Uterus (tissue), 4 donors: ENCODE results near the gene PTDSS2. TPM values are rescaled to one million over a fixed set of nuclear protein-coding genes. Genes with fewer than 3 reads are reported as not detected.

Source experiments
- DNase-seq, 2 donors: peaks; one replicate each; pipeline ENCODE4 v3.0.0-alpha.2; 2019 to 2020
- H3K27ac ChIP-seq, 2 donors: fragments of 200-600 bp; sonication (generic); 1 replicate in 1 of 2; 2 replicates in 1 of 2; pipeline ENCODE4 v1.5.1; 2016 to 2018
- H3K27me3 ChIP-seq, 2 donors: fragments of 200-600 bp; sonication (generic); one replicate each; pipeline ENCODE4 v1.5.1; 2018 to 2019; ENCODE audit warnings: control low read depth in 1 of 2
- H3K36me3 ChIP-seq, 2 donors: fragments of 200-600 bp; sonication (generic); one replicate each; pipeline ENCODE4 v1.5.1; 2019; ENCODE audit warnings: control low read depth in 1 of 2
- H3K4me1 ChIP-seq, 2 donors: fragments of 200-600 bp; sonication (generic); one replicate each; pipeline ENCODE4 v1.5.1; 2018 to 2019; ENCODE audit warnings: control low read depth in 1 of 2
- H3K4me3 ChIP-seq, 2 donors: fragments of 200-600 bp; sonication (generic); 1 replicate in 1 of 2; 2 replicates in 1 of 2; pipeline ENCODE4 v1.5.1; 2018 to 2019; ENCODE audit warnings: mild to moderate bottlenecking in 1 of 2
- H3K9me3 ChIP-seq, 2 donors: fragments of 200-600 bp; sonication (generic); one replicate each; pipeline ENCODE4 v1.5.1; 2019; ENCODE audit warnings: control low read depth in 1 of 2
- POLR2A ChIP-seq, 2 donors: fragments of 450-650 bp; IDR thresholded peaks; one replicate each; pipeline ENCODE4 v1.6.1; 2016; ENCODE audit warnings: antibody characterized with exemption in 2 of 2, mild to moderate bottlenecking in 1 of 2, moderate library complexity in 1 of 2
- intact Hi-C: fragments of 100-400 bp; cut with DNase I; formaldehyde crosslinking; loops from one replicate; pipeline ENCODE4 v1.15.1; 2023; ENCODE audit warnings: low total_unique reads
- total RNA-seq, 4 donors: library from RNA; depleted of rRNA in 3 of 4; stranded (reverse); fragments of >200 nt in 3 of 4; gene quantifications; one replicate each; pipeline versions ENCODE4 v1.1.0 to v1.2.4, GENCODE V29; 2014 to 2023
- TF ChIP-seq, protein P1 (sequence below), 4 experiments: fragments of 200-600 bp in 2 of 4; fragments of 450-650 bp in 2 of 4; sonication (generic) in 2 of 4; IDR thresholded peaks; one replicate each; pipeline ENCODE4 v1.5.1; 2016 to 2019; ENCODE audit warnings: antibody characterized with exemption in 4 of 4, mild to moderate bottlenecking in 2 of 4, moderate library complexity in 1 of 4
- donor health status: DM: yes; HTN: yes; CAD: no.

PTDSS2 gene
- total RNA-seq, 4 donors from 2014 or later, result 20.7 to 43.7 (median 22.8) TPM

- Histone ChIP-seq H3K27me3 (peaks cover 3 to 4% of the 10 kb centered on the region in 2 donors), H3K4me3 (no peak overlapping the region), H3K9me3 (no peaks in the 10 kb centered on the region), H3K4me1 (peaks cover 0 to 10% of the 10 kb centered on the region in 2 donors), H3K27ac (no peak overlapping the region), H3K36me3 (no peaks in the 10 kb centered on the region)
- intact Hi-C loops, result no loop called here
- DNase-seq, result no peak
- TF ChIP-seq POLR2A (IDR thresholded peaks at IDR 0.05), result no peak
- TF ChIP-seq, protein P1, sequence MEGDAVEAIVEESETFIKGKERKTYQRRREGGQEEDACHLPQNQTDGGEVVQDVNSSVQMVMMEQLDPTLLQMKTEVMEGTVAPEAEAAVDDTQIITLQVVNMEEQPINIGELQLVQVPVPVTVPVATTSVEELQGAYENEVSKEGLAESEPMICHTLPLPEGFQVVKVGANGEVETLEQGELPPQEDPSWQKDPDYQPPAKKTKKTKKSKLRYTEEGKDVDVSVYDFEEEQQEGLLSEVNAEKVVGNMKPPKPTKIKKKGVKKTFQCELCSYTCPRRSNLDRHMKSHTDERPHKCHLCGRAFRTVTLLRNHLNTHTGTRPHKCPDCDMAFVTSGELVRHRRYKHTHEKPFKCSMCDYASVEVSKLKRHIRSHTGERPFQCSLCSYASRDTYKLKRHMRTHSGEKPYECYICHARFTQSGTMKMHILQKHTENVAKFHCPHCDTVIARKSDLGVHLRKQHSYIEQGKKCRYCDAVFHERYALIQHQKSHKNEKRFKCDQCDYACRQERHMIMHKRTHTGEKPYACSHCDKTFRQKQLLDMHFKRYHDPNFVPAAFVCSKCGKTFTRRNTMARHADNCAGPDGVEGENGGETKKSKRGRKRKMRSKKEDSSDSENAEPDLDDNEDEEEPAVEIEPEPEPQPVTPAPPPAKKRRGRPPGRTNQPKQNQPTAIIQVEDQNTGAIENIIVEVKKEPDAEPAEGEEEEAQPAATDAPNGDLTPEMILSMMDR (IDR thresholded peaks at IDR 0.05), result no peak
Observed at GRCh38 chr11:413120-414081, 36.7 kb upstream of the PTDSS2 start.

DNA sequence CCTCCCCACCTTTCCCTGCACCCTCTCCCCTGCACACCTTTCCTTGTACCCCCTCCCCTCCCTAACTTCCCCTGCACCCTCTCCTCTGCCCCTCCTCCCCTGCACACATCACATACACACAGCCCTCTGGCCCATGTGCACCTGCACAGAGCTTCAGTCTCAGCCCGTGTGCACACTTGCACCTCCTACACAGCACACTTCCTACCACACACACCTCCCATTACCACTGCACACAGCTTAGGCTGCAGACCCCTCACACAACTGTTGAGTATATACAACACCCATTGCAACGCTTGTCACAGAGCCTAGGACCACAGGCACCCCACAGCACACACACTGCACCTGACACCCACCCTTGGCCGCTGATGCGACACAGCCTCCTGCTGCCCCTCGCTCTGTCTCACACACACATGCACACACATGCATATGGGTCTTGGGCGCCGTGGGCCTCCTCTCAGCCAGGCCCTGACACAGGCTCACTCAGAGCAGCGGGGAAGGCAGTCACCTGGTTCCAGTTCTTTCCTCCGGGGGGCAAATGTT, 35.7 kb upstream of the PTDSS2 start:
- peaks cover 3 to 4% of the 10 kb centered on the region in 2 donors for H3K27me3 ChIP-seq
- H3K4me3 ChIP-seq, result peak overlapping the region in 1 of 2 donors; percentile 14
- H3K4me1 ChIP-seq, result peaks cover 0 to 10% of the 10 kb centered on the region in 2 donors
- no peak overlapping the region for H3K27ac ChIP-seq
- no peaks in the 10 kb centered on the region for H3K36me3 ChIP-seq
- DNase-seq, result no peak
- intact Hi-C loops, result no loop called here
- no peak for TF ChIP-seq POLR2A (IDR thresholded peaks at IDR 0.05)
- TF ChIP-seq, protein P1 (IDR thresholded peaks at IDR 0.05), result no peak
- no peaks in the 10 kb centered on the region for H3K9me3 ChIP-seq

GRCh38 chr11:415640-416041, 34.4 kb upstream of the PTDSS2 start:
- Histone ChIP-seq H3K4me1 (peaks cover 0 to 10% of the 10 kb centered on the region in 2 donors), H3K36me3 (no peaks in the 10 kb centered on the region), H3K4me3 (no peak overlapping the region), H3K9me3 (no peaks in the 10 kb centered on the region), H3K27ac (peak overlapping the region; percentile 65 to 66), H3K27me3 (peaks cover 3 to 4% of the 10 kb centered on the region in 2 donors)
- intact Hi-C loops, result no loop called here
- DNase-seq, result no peak
- TF ChIP-seq, protein P1 (IDR thresholded peaks at IDR 0.05), result no peak
- no peak for TF ChIP-seq POLR2A (IDR thresholded peaks at IDR 0.05)

DNA sequence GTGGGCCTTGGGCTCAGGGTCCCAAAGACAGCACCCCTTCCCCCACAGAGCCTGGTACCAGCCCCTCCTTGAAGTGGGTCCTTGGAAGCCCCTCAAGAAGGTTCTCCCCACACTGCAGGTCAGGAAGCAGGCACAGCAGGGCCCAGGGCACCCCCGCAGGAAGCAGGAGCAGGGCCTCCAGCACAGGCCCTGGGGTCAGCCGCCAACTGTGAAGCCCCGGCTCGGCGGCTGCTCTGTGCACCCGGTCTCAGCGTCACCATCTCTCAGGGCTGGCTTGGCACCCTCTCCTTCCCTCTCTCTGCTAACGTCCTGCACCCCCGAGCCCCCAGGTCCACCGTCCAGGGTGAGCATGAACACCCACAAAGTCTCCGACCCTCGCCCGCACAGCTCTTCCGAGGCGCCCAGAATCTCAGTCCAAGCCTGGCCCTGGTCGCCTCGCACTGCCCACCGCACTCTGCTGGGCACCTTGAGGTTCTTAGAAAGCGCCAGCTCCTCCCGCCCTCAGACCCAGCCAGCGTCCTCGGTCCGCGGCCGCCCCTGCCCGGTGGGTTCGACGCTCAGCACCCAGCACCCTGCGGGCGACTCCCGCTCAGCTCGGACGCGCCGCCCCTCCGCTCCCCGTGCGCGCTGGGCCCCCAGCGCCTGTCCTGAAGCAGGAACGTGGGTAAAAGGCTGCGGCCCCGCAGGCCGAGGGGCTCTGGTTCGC, 33.9 kb upstream of the PTDSS2 start:
- H3K9me3 ChIP-seq, result no peaks in the 10 kb centered on the region
- TF ChIP-seq, protein P1 (IDR thresholded peaks at IDR 0.05), result no peak
- peak in 1 of 2 donors; percentile 24 for TF ChIP-seq POLR2A (IDR thresholded peaks at IDR 0.05)
- intact Hi-C loops, result no loop called here
- peaks cover 0 to 10% of the 10 kb centered on the region in 2 donors for H3K4me1 ChIP-seq
- peak overlapping the region; percentile 65 to 66 for H3K27ac ChIP-seq
- peak overlapping the region; percentile 22 to 30 for H3K4me3 ChIP-seq
- no peak for DNase-seq
- no peaks in the 10 kb centered on the region for H3K36me3 ChIP-seq
- H3K27me3 ChIP-seq, result peaks cover 3 to 4% of the 10 kb centered on the region in 2 donors
